Adipose tissue (tissue), 3 donors: ENCODE results near the gene CLK2. TPM values are rescaled to one million over a fixed set of nuclear protein-coding genes. Genes with fewer than 3 reads are reported as not detected.
"Not testable (repeated sequence)": the region's sequence is repeated elsewhere in the genome, so short reads cannot be mapped to it uniquely, and the experiment has no call there.

Experiments used
- H3K27ac ChIP-seq: one replicate; pipeline ENCODE4 v1.5.1; 2013; ENCODE audit warnings: low read depth, low read length
- WGBS, 3 donors: extraction: QIAGEN DNeasy Blood & Tissue Kit; methylation state at CpG; one replicate each; pipeline ENCODE4 v1.1.7; 2013; 5-methylcytosine and 5-hydroxymethylcytosine counted together
- polyA plus RNA-seq, 3 donors: library from polyadenylated mRNA; stranded (reverse); fragments of 200-250 nt; gene quantifications; one replicate each; pipeline ENCODE4 v1.2.3, GENCODE V29; 2013
- donor health status: healthy with polysubstance abuse.
- donor health status: Bipolar disorder and iron deficiency.
- donor health status: healthy.

CLK2 gene
- polyA plus RNA-seq, 3 donors: 25.1 to 37.9 (median 30.1) TPM

- WGBS, 3 donors: 0 to 1% (median 1%) methylated on average over 42 of the region's 42 CpGs
- peak overlapping the region; percentile 6 for H3K27ac ChIP-seq
Measured at GRCh38 chr1:155227261-155228095, 45.8 kb downstream of the CLK2 start.

- H3K27ac ChIP-seq: peak overlapping the region; percentile 6
- 0% methylated on average over 19 of the region's 19 CpGs for WGBS, 3 donors
Measured at GRCh38 chr1:155226910-155227260, 46.4 kb downstream of the CLK2 start.

GRCh38 chr1:155226188-155226909 lies 47.0 kb downstream of the CLK2 start:
- 0 to 1% (median 1%) methylated on average over 7 of the region's 7 CpGs for WGBS, 3 donors
- no peak overlapping the region for H3K27ac ChIP-seq

- 93 to 97% (median 93%) methylated on average over 7 to 8 of the region's 8 CpGs for WGBS, 3 donors
- not testable (repeated sequence) for H3K27ac ChIP-seq
Measured at GRCh38 chr1:155225404-155225759, 47.9 kb downstream of the CLK2 start.

GRCh38 chr1:155223047-155223446 lies 50.3 kb downstream of the CLK2 start:
- WGBS, 3 donors: 63 to 82% (median 66%) methylated on average over 7 of the region's 7 CpGs
- H3K27ac ChIP-seq: no peak overlapping the region

GRCh38 chr1:155220211-155220965 lies 52.9 kb downstream of the CLK2 start:
- 76 to 94% (median 76%) methylated on average over 10 of the region's 10 CpGs for WGBS, 3 donors

GRCh38 chr1:155219592-155220031 lies 53.7 kb downstream of the CLK2 start:
- WGBS, 3 donors: 4 to 9% (median 7%) methylated on average over 1 of the region's 1 CpG
- H3K27ac ChIP-seq: no peak overlapping the region

More at GRCh38 chr1:155220211-155220965, 52.9 kb downstream of the CLK2 start:
- not testable (repeated sequence) for H3K27ac ChIP-seq

- no peak overlapping the region for H3K27ac ChIP-seq
- 36 to 44% (median 37%) methylated on average over 7 of the region's 7 CpGs for WGBS, 3 donors
Measured at GRCh38 chr1:155218854-155219591, 54.3 kb downstream of the CLK2 start.

- WGBS, 3 donors: 63 to 90% (median 68%) methylated on average over 5 to 8 of the region's 10 CpGs
- H3K27ac ChIP-seq: not testable (repeated sequence)
Measured at GRCh38 chr1:155214702-155215101, 58.6 kb downstream of the CLK2 start.

Other genes with a start within 250 kb of the CLK2 start
- under 1 TPM; 0.48 to 0.86 (median 0.67) TPM for gene DCST2, start 239.7 kb downstream of the CLK2 start, polyA plus RNA-seq
- not detected for gene DCST1, start 239.7 kb downstream of the CLK2 start, polyA plus RNA-seq
- 100 to 1,000 TPM in 2 of 3 donors, 10 to 100 TPM in 1; 47.1 to 217 (median 169) TPM for gene ADAM15, start 222.2 kb downstream of the CLK2 start, polyA plus RNA-seq
- gene EFNA4, start 209.8 kb downstream of the CLK2 start, polyA plus RNA-seq: 1 to 10 TPM; 1.7 to 7.1 (median 4.6) TPM
- 1 to 10 TPM in 1 of 3 donors, under 1 TPM in 2; 0.56 to 1.3 (median 0.67) TPM for gene EFNA3, start 194.7 kb downstream of the CLK2 start, polyA plus RNA-seq
- 10 to 100 TPM; 30.3 to 56.9 (median 32.9) TPM for gene EFNA1, start 145.6 kb downstream of the CLK2 start, polyA plus RNA-seq
- 10 to 100 TPM; 33.4 to 39.4 (median 36.7) TPM for gene SLC50A1, start 137.7 kb downstream of the CLK2 start, polyA plus RNA-seq
- 100 to 1,000 TPM; 177 to 203 (median 201) TPM for gene DPM3, start 133.0 kb downstream of the CLK2 start, polyA plus RNA-seq
- 100 to 1,000 TPM; 176 to 267 (median 201) TPM for gene KRTCAP2, start 100.2 kb downstream of the CLK2 start, polyA plus RNA-seq
- gene TRIM46, start 99.7 kb downstream of the CLK2 start, polyA plus RNA-seq: under 1 TPM; 0.16 to 0.45 (median 0.33) TPM
- gene THBS3, start 65.6 kb downstream of the CLK2 start, polyA plus RNA-seq: 10 to 100 TPM; 12.0 to 31.5 (median 13.7) TPM
- 10 to 100 TPM; 32.4 to 67.6 (median 47.1) TPM for gene MTX1, start 64.8 kb downstream of the CLK2 start, polyA plus RNA-seq
- 10 to 100 TPM in 2 of 3 donors, 1 to 10 TPM in 1; 7.6 to 15.5 (median 14.2) TPM for gene ENTREP3, start 18.0 kb downstream of the CLK2 start, polyA plus RNA-seq
- 10 to 100 TPM; 29.9 to 76.7 (median 53.8) TPM for gene SCAMP3, start 11.1 kb downstream of the CLK2 start, polyA plus RNA-seq
- gene HCN3, start 4.0 kb upstream of the CLK2 start, polyA plus RNA-seq: 1 to 10 TPM; 1.0 to 1.6 (median 1.3) TPM
- gene PKLR, start 27.9 kb upstream of the CLK2 start, polyA plus RNA-seq: under 1 TPM in 1 of 3 donors, not detected in 2; 0.02 TPM
- gene FDPS, start 35.4 kb upstream of the CLK2 start, polyA plus RNA-seq: 100 to 1,000 TPM in 1 of 3 donors, 10 to 100 TPM in 2; 79.0 to 123 (median 98.9) TPM
- 10 to 100 TPM; 15.4 to 30.0 (median 17.6) TPM for gene RUSC1, start 47.4 kb upstream of the CLK2 start, polyA plus RNA-seq